ENCODE data around the gene FAM156B.

DNA sequence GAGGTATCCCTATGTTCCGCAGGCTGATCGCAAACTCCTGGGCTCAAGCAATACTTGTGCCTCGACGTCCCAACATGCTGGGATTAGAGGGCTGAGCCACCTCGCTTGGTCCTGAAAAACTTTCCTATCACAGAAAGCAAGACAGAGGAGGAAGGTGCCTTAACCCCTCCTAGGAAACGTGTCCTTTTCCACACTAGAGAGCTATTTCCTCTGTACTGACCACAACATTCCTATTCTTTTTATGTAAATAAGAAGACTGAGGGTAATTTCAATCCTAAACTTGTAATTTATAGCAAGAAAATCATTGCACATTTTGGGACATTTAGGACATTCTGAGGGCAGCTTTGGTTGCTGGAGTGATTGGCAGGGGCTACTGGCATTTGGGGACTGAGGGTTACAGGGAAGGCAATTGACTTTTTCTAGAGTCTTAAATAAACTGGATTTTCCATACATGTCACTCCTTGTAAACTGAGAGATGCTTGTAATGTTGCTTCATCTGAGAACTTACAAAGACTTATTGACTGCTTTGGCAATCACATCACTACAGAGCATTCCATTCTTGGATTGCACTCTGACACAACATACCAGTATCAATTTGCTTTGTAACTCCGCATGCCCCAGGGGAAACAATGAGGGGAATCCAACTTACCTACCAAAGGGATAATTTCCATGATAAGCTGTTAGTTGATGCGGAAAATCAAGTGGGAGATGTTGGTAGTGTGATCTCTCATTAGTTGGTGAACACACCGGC, 44.8 kb upstream of the FAM156B start:
- TF ChIP-seq EZH2 (IDR thresholded peaks at IDR 0.05), result no peak
- TF ChIP-seq POLR2AphosphoS5 (IDR thresholded peaks at IDR 0.05; ENCODE audit: borderline replicate concordance, low read depth, low read length), result no peak
